ENCODE measurements around the gene MPL.

MPL gene

GRCh38 chr1:43389326-43390313 is 52.0 kb downstream of the MPL start, which contains the start of the genes MED8 and SZT2 (continued):
- TF ChIP-seq HOXC10 (CRISPR knock-in tag; IDR thresholded peaks at IDR 0.05) (no peak), ZNF157 (tag by site-specific recombination; IDR thresholded peaks at IDR 0.05) (no peak), ZNF121 (tag by site-specific recombination; IDR thresholded peaks at IDR 0.05) (0 out of 2 replicates have a peak, but pooled peaks have one; percentile 14), ZBTB49 (tag by site-specific recombination; IDR thresholded peaks at IDR 0.05; ENCODE audit: low read depth) (no peak), ZNF747 (tag by site-specific recombination; IDR thresholded peaks at IDR 0.05) (no peak), ZNF175 (tag by site-specific recombination; IDR thresholded peaks at IDR 0.05) (no peak), TCF7L2 (IDR thresholded peaks at IDR 0.05; ENCODE audit: borderline replicate concordance, low read depth, low read length) (no peak), ZBTB17 (tag by site-specific recombination; IDR thresholded peaks at IDR 0.05) (peak; percentile 66; the same call in 1 of the 2 replicates), ZNF280C (tag by site-specific recombination; IDR thresholded peaks at IDR 0.05) (no peak), ZNF560 (tag by site-specific recombination; IDR thresholded peaks at IDR 0.05; ENCODE audit: borderline replicate concordance) (no peak), ZNF768 (tag by site-specific recombination; IDR thresholded peaks at IDR 0.05) (no peak), ZNF521 (tag by site-specific recombination; IDR thresholded peaks at IDR 0.05) (no peak), GLI4 (tag by site-specific recombination; IDR thresholded peaks at IDR 0.05) (no peak), ZNF530 (tag by site-specific recombination; IDR thresholded peaks at IDR 0.05; ENCODE audit: low read depth) (no peak), ZNF76 (tag by site-specific recombination; IDR thresholded peaks at IDR 0.05; ENCODE audit: borderline replicate concordance, low read depth) (peak; percentile 84), ZNF37A (tag by site-specific recombination; IDR thresholded peaks at IDR 0.05) (no peak), ZBTB21 (tag by site-specific recombination; IDR thresholded peaks at IDR 0.05) (peak; percentile 57), ZIC2 (tag by site-specific recombination; IDR thresholded peaks at IDR 0.05) (peak; percentile 78), ZBTB8A (tag by site-specific recombination; IDR thresholded peaks at IDR 0.05) (peak; percentile 93), YY2 (tag by site-specific recombination; IDR thresholded peaks at IDR 0.05) (no peak), SP2 (tag by site-specific recombination; IDR thresholded peaks at IDR 0.05) (peak; percentile 98), ZNF155 (tag by site-specific recombination; IDR thresholded peaks at IDR 0.05) (no peak), BCL6B (tag by site-specific recombination; IDR thresholded peaks at IDR 0.05) (no peak), ZNF341 (tag by site-specific recombination; IDR thresholded peaks at IDR 0.05; ENCODE audit: low read depth) (peak; percentile 97), ZNF701 (tag by site-specific recombination; IDR thresholded peaks at IDR 0.05) (no peak), ZNF626 (tag by site-specific recombination; IDR thresholded peaks at IDR 0.05) (no peak), AEBP2 (tag by site-specific recombination; IDR thresholded peaks at IDR 0.05; ENCODE audit: borderline replicate concordance) (no peak)
- TF ChIP-seq, protein P1, sequence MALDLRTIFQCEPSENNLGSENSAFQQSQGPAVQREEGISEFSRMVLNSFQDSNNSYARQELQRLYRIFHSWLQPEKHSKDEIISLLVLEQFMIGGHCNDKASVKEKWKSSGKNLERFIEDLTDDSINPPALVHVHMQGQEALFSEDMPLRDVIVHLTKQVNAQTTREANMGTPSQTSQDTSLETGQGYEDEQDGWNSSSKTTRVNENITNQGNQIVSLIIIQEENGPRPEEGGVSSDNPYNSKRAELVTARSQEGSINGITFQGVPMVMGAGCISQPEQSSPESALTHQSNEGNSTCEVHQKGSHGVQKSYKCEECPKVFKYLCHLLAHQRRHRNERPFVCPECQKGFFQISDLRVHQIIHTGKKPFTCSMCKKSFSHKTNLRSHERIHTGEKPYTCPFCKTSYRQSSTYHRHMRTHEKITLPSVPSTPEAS (tag by site-specific recombination; IDR thresholded peaks at IDR 0.05): 0 out of 2 replicates have a peak, but pooled peaks have one; percentile 9
- TF ChIP-seq, protein P2, sequence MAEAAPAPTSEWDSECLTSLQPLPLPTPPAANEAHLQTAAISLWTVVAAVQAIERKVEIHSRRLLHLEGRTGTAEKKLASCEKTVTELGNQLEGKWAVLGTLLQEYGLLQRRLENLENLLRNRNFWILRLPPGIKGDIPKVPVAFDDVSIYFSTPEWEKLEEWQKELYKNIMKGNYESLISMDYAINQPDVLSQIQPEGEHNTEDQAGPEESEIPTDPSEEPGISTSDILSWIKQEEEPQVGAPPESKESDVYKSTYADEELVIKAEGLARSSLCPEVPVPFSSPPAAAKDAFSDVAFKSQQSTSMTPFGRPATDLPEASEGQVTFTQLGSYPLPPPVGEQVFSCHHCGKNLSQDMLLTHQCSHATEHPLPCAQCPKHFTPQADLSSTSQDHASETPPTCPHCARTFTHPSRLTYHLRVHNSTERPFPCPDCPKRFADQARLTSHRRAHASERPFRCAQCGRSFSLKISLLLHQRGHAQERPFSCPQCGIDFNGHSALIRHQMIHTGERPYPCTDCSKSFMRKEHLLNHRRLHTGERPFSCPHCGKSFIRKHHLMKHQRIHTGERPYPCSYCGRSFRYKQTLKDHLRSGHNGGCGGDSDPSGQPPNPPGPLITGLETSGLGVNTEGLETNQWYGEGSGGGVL (tag by site-specific recombination; IDR thresholded peaks at IDR 0.05): peak; percentile 47; the same call in 1 of the 2 replicates

Measured in HEK293 (cell line).